GM13976 (cell line): ENCODE measurements around the gene UCKL1.

Experiments used
- DNase-seq: peaks from one replicate; pipeline ENCODE4 v3.0.0; 2012; ENCODE audit warnings: low spot score
- in situ Hi-C: fragments of 300-500 bp; cut with MboI; formaldehyde crosslinking; loops from one replicate; pipeline ENCODE4 v1.12.0; 2022; ENCODE audit warnings: low sequenced_read_pairs, mixed read lengths, inconsistent platforms; ENCODE audit not compliant: unreplicated experiment
- TF ChIP-seq, protein P1 (sequence below): IDR thresholded peaks from 2 replicates; pipeline ENCODE4 v1.5.1; 2012; ENCODE audit warnings: borderline replicate concordance, mild to moderate bottlenecking; ENCODE audit not compliant: insufficient read depth; ENCODE audit errors: extremely low read depth, missing control alignments, control extremely low read depth

Gene UCKL1

GRCh38 chr20:63966944-63967322 is 10.7 kb upstream of the UCKL1 start:
- in situ Hi-C loops: no loop called here
- TF ChIP-seq, protein P1, sequence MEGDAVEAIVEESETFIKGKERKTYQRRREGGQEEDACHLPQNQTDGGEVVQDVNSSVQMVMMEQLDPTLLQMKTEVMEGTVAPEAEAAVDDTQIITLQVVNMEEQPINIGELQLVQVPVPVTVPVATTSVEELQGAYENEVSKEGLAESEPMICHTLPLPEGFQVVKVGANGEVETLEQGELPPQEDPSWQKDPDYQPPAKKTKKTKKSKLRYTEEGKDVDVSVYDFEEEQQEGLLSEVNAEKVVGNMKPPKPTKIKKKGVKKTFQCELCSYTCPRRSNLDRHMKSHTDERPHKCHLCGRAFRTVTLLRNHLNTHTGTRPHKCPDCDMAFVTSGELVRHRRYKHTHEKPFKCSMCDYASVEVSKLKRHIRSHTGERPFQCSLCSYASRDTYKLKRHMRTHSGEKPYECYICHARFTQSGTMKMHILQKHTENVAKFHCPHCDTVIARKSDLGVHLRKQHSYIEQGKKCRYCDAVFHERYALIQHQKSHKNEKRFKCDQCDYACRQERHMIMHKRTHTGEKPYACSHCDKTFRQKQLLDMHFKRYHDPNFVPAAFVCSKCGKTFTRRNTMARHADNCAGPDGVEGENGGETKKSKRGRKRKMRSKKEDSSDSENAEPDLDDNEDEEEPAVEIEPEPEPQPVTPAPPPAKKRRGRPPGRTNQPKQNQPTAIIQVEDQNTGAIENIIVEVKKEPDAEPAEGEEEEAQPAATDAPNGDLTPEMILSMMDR: no peak
- DNase-seq: no peak

GRCh38 chr20:63966172-63966943 is 10.1 kb upstream of the UCKL1 start:
- no peak for DNase-seq
- in situ Hi-C loops: no loop called here
- TF ChIP-seq, protein P1: no peak

GRCh38 chr20:63964412-63964811 is 8.2 kb upstream of the UCKL1 start:
- in situ Hi-C loops: no loop called here
- TF ChIP-seq, protein P1: no peak
- no peak for DNase-seq

DNA sequence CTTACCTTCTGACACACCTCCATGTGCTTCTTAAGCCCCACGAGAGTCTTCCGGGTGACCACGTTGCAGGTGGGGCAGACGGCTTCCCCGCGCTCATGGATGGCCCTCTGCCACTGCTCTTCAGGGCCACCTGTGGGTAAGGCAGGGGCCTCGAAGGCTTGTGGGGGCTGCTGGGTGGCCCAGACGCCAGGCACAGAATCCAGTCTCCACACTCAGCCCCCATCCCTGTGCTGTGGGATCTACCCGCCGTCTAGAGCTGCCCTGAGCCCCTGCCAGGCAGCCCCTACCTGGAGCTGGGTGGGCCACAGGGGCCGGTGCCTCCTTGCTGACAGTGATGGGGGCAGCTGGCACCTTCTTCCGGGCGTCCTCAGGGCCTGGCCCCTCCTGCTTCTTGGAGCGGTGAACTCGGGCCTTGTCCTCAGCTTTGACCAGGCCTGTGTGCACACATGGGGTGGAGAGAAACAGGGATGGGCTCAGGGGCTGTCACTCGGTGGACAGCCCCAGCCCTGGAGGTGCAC is 7.6 kb upstream of the UCKL1 start:
- TF ChIP-seq, protein P1: no peak
- in situ Hi-C loops: no loop called here

DNA sequence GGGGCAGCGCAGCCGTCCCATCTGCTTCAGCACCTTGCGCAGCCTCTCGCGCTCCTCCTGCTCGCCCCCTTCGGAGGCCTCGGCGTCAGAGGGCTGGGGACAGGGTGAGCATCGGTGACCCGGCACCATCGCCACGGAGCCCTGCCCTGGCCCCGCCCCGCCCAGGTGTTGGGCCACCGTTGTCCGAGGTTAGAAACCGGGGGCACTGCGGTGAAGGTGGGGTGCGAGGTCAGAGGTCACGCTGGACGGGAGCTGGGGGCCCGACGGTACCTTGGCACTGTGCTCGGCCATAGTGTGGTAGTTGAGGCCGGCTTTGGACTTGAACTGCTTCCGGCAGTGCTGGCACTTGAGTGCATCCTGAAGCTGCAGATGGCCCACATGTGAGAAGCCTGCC is 7.1 kb upstream of the UCKL1 start:
- in situ Hi-C loops: no loop called here
- DNase-seq: no peak
- TF ChIP-seq, protein P1: no peak

More for the DNA sequence above, 7.6 kb upstream of the UCKL1 start:
- DNase-seq: no peak

- TF ChIP-seq, protein P1: no peak
- in situ Hi-C loops: no loop called here
These were observed 6.5 kb upstream of the UCKL1 start for GRCh38 chr20:63962426-63963347.

More at GRCh38 chr20:63962426-63963347, 6.5 kb upstream of the UCKL1 start:
- DNase-seq: no peak
